Activated naive CD8-positive, alpha-beta T cell treated with anti-CD3 and anti-CD28 coated beads, Interleukin-2, amount 50 U/mL, for 24 hours (primary cell): ENCODE measurements around the gene TBCB.
"Not testable (repeated sequence)": the region's sequence is repeated elsewhere in the genome, so short reads cannot be mapped to it uniquely, and the experiment has no call there.

Experiments used
- ATAC-seq: fragments of 150-1000 bp; cut with Tn5 transposase; one replicate; pipeline ENCODE4 v1.10.0; 2021
- DNase-seq: peaks from one replicate; pipeline ENCODE4 v3.0.0; 2021
- H3K27ac Mint-ChIP-seq: one replicate; pipeline ENCODE4 v1.8.0; 2021; ENCODE audit warnings: mild to moderate bottlenecking, mixed read lengths
- H3K27me3 Mint-ChIP-seq: one replicate; pipeline ENCODE4 v1.8.0; 2021; ENCODE audit warnings: mixed read lengths
- H3K36me3 Mint-ChIP-seq: one replicate; pipeline ENCODE4 v1.8.0; 2021; ENCODE audit warnings: low read depth, mixed read lengths
- H3K4me1 Mint-ChIP-seq: one replicate; pipeline ENCODE4 v1.8.0; 2021; ENCODE audit warnings: mixed read lengths
- H3K4me3 Mint-ChIP-seq: one replicate; pipeline ENCODE4 v1.8.0; 2021; ENCODE audit warnings: mild to moderate bottlenecking, moderate library complexity, mixed read lengths
- H3K9me3 Mint-ChIP-seq: one replicate; pipeline ENCODE4 v1.8.0; 2021; ENCODE audit warnings: mixed read lengths

The TBCB gene

GRCh38 chr19:36160821-36161596 lies 45.7 kb downstream of the TBCB start:
- H3K27me3 Mint-ChIP-seq: no peaks in the 10 kb centered on the region
- ATAC-seq (no peak), DNase-seq (no peak)
- no peak overlapping the region for H3K4me3 Mint-ChIP-seq
- no peaks in the 10 kb centered on the region for H3K9me3 Mint-ChIP-seq
- H3K27ac Mint-ChIP-seq: no peak overlapping the region
- no peaks in the 10 kb centered on the region for H3K4me1 Mint-ChIP-seq
- H3K36me3 Mint-ChIP-seq: peaks cover 2% of the 10 kb centered on the region

DNA sequence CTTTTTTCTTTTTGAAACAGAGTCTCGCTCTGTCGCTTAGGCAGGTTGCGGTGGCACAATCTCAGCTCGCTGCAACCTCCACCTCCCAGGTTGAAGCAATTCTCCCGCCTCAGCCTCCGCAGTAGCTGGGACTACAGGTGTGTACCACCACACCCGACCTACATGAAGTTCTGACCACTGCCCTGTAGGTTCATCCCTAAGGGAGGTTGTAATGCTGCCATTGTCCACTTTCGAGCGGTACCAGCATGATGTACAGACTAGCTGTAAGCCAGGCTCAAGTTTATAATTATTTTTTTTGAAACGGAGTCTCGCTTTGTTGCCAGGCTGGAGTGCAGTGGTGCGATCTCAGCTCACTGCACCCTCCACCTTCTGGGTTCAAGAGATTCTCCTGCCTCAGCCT lies 48.5 kb downstream of the TBCB start:
- H3K27ac Mint-ChIP-seq: no peak overlapping the region
- ATAC-seq: no peak

GRCh38 chr19:36169084-36169760 lies 54.0 kb downstream of the TBCB start:
- H3K36me3 Mint-ChIP-seq: no peaks in the 10 kb centered on the region
- no peaks in the 10 kb centered on the region for H3K9me3 Mint-ChIP-seq
- H3K27me3 Mint-ChIP-seq: no peaks in the 10 kb centered on the region
- H3K4me1 Mint-ChIP-seq: peaks cover 4% of the 10 kb centered on the region
- no peak overlapping the region for H3K4me3 Mint-ChIP-seq
- DNase-seq (no peak), ATAC-seq (no peak)
- H3K27ac Mint-ChIP-seq: no peak overlapping the region

More for the DNA sequence above, 48.5 kb downstream of the TBCB start:
- H3K27me3 Mint-ChIP-seq: no peaks in the 10 kb centered on the region
- DNase-seq: no peak
- no peaks in the 10 kb centered on the region for H3K4me1 Mint-ChIP-seq
- H3K4me3 Mint-ChIP-seq: no peak overlapping the region
- peaks cover 2% of the 10 kb centered on the region for H3K36me3 Mint-ChIP-seq
- no peaks in the 10 kb centered on the region for H3K9me3 Mint-ChIP-seq

- Mint-ChIP-seq H3K4me1 (peaks cover 6% of the 10 kb centered on the region), H3K27me3 (no peaks in the 10 kb centered on the region), H3K36me3 (no peaks in the 10 kb centered on the region), H3K4me3 (no peak overlapping the region), H3K27ac (no peak overlapping the region), H3K9me3 (no peaks in the 10 kb centered on the region)
- DNase-seq: no peak
- no peak for ATAC-seq
Observed at GRCh38 chr19:36172852-36173251, 57.6 kb downstream of the TBCB start.

GRCh38 chr19:36173846-36174245 lies 58.6 kb downstream of the TBCB start:
- H3K27me3 Mint-ChIP-seq, H3K9me3 Mint-ChIP-seq, ATAC-seq, H3K36me3 Mint-ChIP-seq, H3K4me1 Mint-ChIP-seq, DNase-seq, H3K27ac Mint-ChIP-seq, H3K4me3 Mint-ChIP-seq: not testable (repeated sequence)
